Stimulated activated naive B cell treated with anti-CD40 and anti-IgM and Interleukin-4, amounts not matched to agents 10 μg/mL and 1 μg/mL and 100 μg/mL, for 72 hours (primary cell): ENCODE data around the gene C5orf58.
A peak's percentile ranks its signal among the peaks of the same experiment; 100 is the strongest.

Experiments used
- ATAC-seq, 2 donors: fragments of 150-1000 bp; cut with Tn5 transposase; replicated peaks; 2 replicates each; pipeline ENCODE4 v1.10.0; 2021; ENCODE audit warnings: moderate library complexity in 1 of 2
- DNase-seq: peaks from one replicate; pipeline ENCODE4 v3.0.0; 2021
- H3K27ac Mint-ChIP-seq: one replicate; pipeline ENCODE4 v1.8.0; 2022; ENCODE audit warnings: mild to moderate bottlenecking, mixed read lengths
- H3K27me3 Mint-ChIP-seq, 2 donors: one replicate each; pipeline ENCODE4 v1.8.0; 2022; ENCODE audit warnings: mixed read lengths in 2 of 2
- H3K36me3 Mint-ChIP-seq, 2 donors: one replicate each; pipeline ENCODE4 v1.8.0; 2022; ENCODE audit warnings: mixed read lengths in 2 of 2, mild to moderate bottlenecking in 1 of 2
- H3K4me1 Mint-ChIP-seq, 2 donors: one replicate each; pipeline ENCODE4 v1.8.0; 2022; ENCODE audit warnings: mixed read lengths in 2 of 2, mild to moderate bottlenecking in 1 of 2
- H3K4me3 Mint-ChIP-seq, 2 donors: one replicate each; pipeline ENCODE4 v1.8.0; 2022; ENCODE audit warnings: mild to moderate bottlenecking in 2 of 2, mixed read lengths in 2 of 2, moderate library complexity in 1 of 2
- H3K9me3 Mint-ChIP-seq, 2 donors: one replicate each; pipeline ENCODE4 v1.8.0; 2022; ENCODE audit warnings: mixed read lengths in 2 of 2, mild to moderate bottlenecking in 1 of 2

Gene C5orf58

GRCh38 chr5:170256571-170256970 lies 23.8 kb downstream of the C5orf58 start:
- no peaks in the 10 kb centered on the region for H3K27me3 Mint-ChIP-seq
- no peak overlapping the region for H3K4me3 Mint-ChIP-seq
- no peak for ATAC-seq
- peaks cover 12 to 43% of the 10 kb centered on the region in 2 donors for H3K36me3 Mint-ChIP-seq
- no peaks in the 10 kb centered on the region for H3K9me3 Mint-ChIP-seq
- no peaks in the 10 kb centered on the region for H3K4me1 Mint-ChIP-seq
- DNase-seq: no peak
- no peak overlapping the region for H3K27ac Mint-ChIP-seq

DNA sequence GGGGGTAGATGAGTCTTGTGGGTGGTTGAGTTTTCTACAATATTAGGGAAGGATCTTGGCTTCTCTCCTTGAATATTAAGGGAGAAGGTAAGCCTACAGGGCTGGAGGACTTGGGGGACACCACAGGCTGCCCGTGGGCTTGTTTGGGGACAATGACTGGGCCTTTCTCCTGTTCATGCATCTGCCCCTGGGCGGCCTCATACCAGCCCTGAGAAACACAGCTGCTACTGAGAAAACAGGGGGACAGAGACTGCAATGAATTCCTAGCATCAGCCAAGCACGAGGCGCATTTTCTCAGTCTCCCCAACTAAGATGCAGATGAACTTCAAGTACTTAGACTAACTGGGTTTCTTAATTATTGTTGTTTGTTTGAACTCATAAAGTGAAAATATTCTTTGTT lies 24.6 kb downstream of the C5orf58 start:
- no peaks in the 10 kb centered on the region for H3K27me3 Mint-ChIP-seq
- H3K36me3 Mint-ChIP-seq: peaks cover 14 to 44% of the 10 kb centered on the region in 2 donors
- no peak overlapping the region for H3K4me3 Mint-ChIP-seq
- H3K9me3 Mint-ChIP-seq: no peaks in the 10 kb centered on the region
- ATAC-seq: no peak
- H3K27ac Mint-ChIP-seq: peak overlapping the region; percentile 62
- no peak for DNase-seq
- H3K4me1 Mint-ChIP-seq: no peaks in the 10 kb centered on the region

- H3K4me1 Mint-ChIP-seq: no peaks in the 10 kb centered on the region
- H3K27me3 Mint-ChIP-seq: no peaks in the 10 kb centered on the region
- H3K9me3 Mint-ChIP-seq: no peaks in the 10 kb centered on the region
- no peak overlapping the region for H3K4me3 Mint-ChIP-seq
- H3K36me3 Mint-ChIP-seq: peaks cover 14 to 39% of the 10 kb centered on the region in 2 donors
- no peak for ATAC-seq
- DNase-seq: no peak
- no peak overlapping the region for H3K27ac Mint-ChIP-seq
Measured at GRCh38 chr5:170261528-170262043, 28.8 kb downstream of the C5orf58 start.

DNA sequence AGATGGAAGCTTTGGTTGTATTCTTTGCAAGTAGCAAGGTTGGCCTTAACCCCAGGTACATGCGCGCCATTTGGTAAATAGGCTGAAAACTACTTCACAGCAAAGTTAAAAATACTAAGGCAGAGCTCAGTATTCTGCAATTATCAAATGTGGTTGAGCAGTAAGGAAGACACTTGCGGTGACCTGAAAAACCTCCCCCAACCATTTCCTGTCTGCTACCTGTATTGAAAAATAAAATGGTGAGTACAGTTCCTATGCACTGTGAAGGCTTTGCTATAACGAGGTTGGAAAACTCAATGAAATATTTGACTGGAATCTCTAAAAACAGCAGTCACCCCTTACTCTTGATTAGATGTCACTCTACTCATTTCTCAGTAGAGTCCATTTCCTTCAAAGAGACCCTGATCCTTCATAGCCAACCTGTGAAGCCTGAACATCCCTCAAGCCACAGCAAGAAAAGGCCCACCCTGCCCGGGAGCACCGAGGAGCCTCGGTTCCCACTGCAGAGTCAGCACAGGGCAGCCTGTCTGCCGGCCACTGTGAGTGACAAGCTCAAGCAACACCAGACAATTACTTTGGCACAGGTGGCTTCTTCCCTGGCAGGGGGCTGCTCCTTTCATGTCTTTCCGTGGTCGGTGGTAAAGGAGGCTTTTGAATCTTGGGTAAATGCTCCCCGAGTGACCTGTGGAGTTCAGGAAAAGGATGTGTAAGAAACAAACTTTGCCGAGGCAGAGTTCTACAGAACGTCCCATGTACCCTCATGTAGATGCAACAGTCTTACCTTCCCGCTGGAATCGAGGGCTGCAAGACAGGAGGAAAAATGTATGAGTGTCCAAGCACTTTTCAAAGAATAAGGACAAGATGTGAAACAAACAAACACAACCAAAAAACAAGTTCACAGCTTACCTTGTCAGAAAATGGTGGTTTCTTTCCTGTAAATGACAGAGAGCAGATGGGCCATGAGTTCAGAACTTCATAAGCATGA lies 29.6 kb downstream of the C5orf58 start:
- H3K4me1 Mint-ChIP-seq: peaks cover 0 to 4% of the 10 kb centered on the region in 2 donors
- DNase-seq (no peak), ATAC-seq (no peak)
- H3K27ac Mint-ChIP-seq: no peak overlapping the region
- H3K36me3 Mint-ChIP-seq: peaks cover 12 to 33% of the 10 kb centered on the region in 2 donors
- H3K9me3 Mint-ChIP-seq: no peaks in the 10 kb centered on the region
- H3K4me3 Mint-ChIP-seq: no peak overlapping the region
- H3K27me3 Mint-ChIP-seq: peaks cover 0 to 6% of the 10 kb centered on the region in 2 donors

DNA sequence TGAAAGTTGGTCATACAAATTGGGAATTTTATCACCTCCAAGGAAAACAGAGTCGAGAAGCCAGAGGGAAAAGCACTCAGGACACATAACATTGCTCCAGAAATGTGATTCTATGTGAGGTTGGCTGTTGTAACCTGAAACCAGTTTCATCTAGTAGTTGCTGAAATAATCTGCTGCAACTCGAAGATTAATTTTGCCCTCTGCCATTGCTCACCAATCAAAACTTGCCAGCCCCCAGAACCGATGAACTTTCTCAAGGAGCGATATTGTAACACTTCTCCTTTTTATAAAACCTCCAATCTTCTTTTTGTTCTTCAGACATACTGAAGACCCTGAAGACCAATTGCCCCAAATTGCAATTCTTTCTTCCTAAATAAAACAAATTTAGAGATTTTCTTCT lies 31.1 kb downstream of the C5orf58 start:
- Mint-ChIP-seq H3K36me3 (peaks cover 12 to 33% of the 10 kb centered on the region in 2 donors), H3K4me3 (no peak overlapping the region), H3K27me3 (peaks cover 0 to 10% of the 10 kb centered on the region in 2 donors), H3K4me1 (peaks cover 9 to 17% of the 10 kb centered on the region in 2 donors), H3K9me3 (no peaks in the 10 kb centered on the region), H3K27ac (no peak overlapping the region)
- no peak for DNase-seq
- ATAC-seq: no peak

DNA sequence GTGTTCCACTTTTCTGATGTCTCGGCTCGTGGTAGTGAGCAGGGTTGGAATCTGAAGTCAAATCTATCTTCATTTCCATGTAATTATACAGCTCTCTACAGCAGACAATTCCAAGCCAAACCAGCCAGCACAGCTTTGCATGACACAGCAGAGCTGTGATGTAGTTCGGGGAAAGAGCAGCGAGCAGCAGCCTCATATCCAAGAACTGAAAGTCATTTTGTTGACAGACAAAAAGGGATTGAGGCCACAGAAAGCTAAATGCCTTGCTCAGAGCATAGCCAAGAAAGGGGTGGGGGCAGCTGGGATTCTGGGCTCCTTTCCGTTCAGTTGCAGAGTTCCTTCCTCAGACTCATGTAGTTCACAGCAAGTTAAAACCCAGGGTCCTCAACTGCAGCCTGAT lies 32.7 kb downstream of the C5orf58 start:
- Mint-ChIP-seq H3K4me1 (peaks cover 15 to 19% of the 10 kb centered on the region in 2 donors), H3K36me3 (peaks cover 9 to 30% of the 10 kb centered on the region in 2 donors), H3K27me3 (peaks cover 0 to 10% of the 10 kb centered on the region in 2 donors), H3K9me3 (no peaks in the 10 kb centered on the region), H3K4me3 (no peak overlapping the region), H3K27ac (no peak overlapping the region)
- ATAC-seq (no peak), DNase-seq (no peak)

- DNase-seq: no peak
Measured at GRCh38 chr5:170266570-170267381, 34.0 kb downstream of the C5orf58 start.

GRCh38 chr5:170267431-170268152 lies 34.8 kb downstream of the C5orf58 start:
- Mint-ChIP-seq H3K4me1 (peaks cover 18 to 19% of the 10 kb centered on the region in 2 donors), H3K27me3 (peaks cover 0 to 10% of the 10 kb centered on the region in 2 donors), H3K27ac (peak overlapping the region; percentile 56), H3K9me3 (no peaks in the 10 kb centered on the region), H3K36me3 (peaks cover 9 to 29% of the 10 kb centered on the region in 2 donors), H3K4me3 (peak overlapping the region in 1 of 2 donors; percentile 14)
- ATAC-seq (peak; percentile 96), DNase-seq (peak; percentile 64)

More at GRCh38 chr5:170266570-170267381, 34.0 kb downstream of the C5orf58 start:
- Mint-ChIP-seq H3K36me3 (peaks cover 9 to 27% of the 10 kb centered on the region in 2 donors), H3K9me3 (no peaks in the 10 kb centered on the region), H3K27me3 (peaks cover 0 to 10% of the 10 kb centered on the region in 2 donors), H3K4me1 (peaks cover 18 to 19% of the 10 kb centered on the region in 2 donors), H3K4me3 (no peak overlapping the region), H3K27ac (no peak overlapping the region)
- ATAC-seq: no peak

DNA sequence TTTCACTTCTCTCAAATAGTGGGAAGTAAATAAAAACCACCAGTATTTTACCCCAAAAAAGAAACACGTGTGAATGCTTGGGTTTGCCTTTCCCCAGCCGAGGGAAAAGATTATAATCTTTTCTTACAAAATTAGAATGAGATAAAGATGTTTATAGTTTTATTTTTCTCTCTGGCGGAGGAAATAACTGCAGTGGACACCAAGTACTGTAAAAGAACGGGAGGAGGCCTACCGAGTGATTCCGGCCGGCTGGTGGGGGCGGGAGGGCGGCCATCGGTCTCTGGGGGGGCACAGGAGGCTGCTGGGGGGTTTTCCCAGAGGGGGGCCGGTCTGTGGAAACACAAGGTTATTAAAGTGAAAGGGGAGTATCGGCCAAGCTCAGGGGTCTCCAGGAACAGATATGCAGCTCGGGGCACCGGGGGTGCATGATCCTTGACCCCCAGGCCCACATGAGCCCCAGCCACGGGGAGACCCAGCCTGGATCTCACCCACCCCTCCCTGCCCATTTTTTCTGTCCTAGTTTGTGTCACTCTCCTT lies 35.4 kb downstream of the C5orf58 start:
- peaks cover 6 to 26% of the 10 kb centered on the region in 2 donors for H3K36me3 Mint-ChIP-seq
- ATAC-seq: no peak
- H3K27me3 Mint-ChIP-seq: peaks cover 0 to 10% of the 10 kb centered on the region in 2 donors
- peaks cover 18 to 19% of the 10 kb centered on the region in 2 donors for H3K4me1 Mint-ChIP-seq
- H3K4me3 Mint-ChIP-seq: peak overlapping the region in 1 of 2 donors; percentile 14
- no peak for DNase-seq
- no peaks in the 10 kb centered on the region for H3K9me3 Mint-ChIP-seq
- H3K27ac Mint-ChIP-seq: no peak overlapping the region

DNA sequence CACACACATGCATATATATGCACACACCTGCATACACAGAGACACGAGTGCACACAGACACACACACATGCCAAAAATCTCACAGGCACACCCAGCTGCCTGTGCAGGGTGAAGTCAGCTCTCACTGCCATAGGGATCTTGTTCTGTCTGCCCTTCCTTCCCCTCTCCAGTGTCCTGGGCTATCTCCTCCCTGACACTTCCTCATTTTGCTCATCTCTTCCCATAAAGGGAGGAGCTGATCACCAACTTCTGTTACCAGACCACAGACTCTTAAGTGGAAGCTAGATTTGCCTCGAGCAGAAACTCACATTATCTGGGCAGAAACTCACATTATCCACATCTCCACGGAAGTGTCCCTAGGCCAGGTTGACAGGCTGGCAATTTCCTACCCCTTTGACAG lies 36.1 kb downstream of the C5orf58 start:
- Mint-ChIP-seq H3K4me3 (no peak overlapping the region), H3K27ac (no peak overlapping the region), H3K4me1 (peaks cover 18 to 19% of the 10 kb centered on the region in 2 donors), H3K9me3 (no peaks in the 10 kb centered on the region), H3K36me3 (peaks cover 6 to 26% of the 10 kb centered on the region in 2 donors), H3K27me3 (peaks cover 0 to 10% of the 10 kb centered on the region in 2 donors)
- DNase-seq (no peak), ATAC-seq (peak; percentile 33 to 42)

DNA sequence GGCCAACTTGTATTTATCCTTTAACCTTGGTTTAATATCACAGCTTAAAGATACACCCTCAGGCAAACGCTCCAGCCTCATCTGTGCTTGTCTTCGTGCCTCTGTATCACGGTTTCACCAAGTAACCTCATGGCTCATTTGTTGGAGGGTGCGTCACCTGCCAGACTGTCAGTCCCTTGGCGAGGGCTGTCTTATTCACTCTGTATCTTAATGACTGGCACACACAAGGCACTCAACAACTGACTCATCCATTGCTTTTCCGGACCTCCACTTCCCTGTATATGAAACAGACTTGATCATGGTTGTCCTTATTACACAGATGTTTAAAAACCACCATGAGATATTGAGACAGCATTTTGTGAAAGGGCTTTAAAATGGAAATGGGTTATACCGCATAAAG lies 36.8 kb downstream of the C5orf58 start:
- peaks cover 10 to 26% of the 10 kb centered on the region in 2 donors for H3K36me3 Mint-ChIP-seq
- H3K27ac Mint-ChIP-seq: no peak overlapping the region
- ATAC-seq: no peak
- peaks cover 0 to 10% of the 10 kb centered on the region in 2 donors for H3K27me3 Mint-ChIP-seq
- DNase-seq: no peak
- no peaks in the 10 kb centered on the region for H3K9me3 Mint-ChIP-seq
- peaks cover 23 to 26% of the 10 kb centered on the region in 2 donors for H3K4me1 Mint-ChIP-seq
- no peak overlapping the region for H3K4me3 Mint-ChIP-seq

- H3K4me3 Mint-ChIP-seq: no peak overlapping the region
- H3K27me3 Mint-ChIP-seq: peaks cover 0 to 10% of the 10 kb centered on the region in 2 donors
- DNase-seq (no peak), ATAC-seq (no peak)
- H3K4me1 Mint-ChIP-seq: peaks cover 27 to 35% of the 10 kb centered on the region in 2 donors
- no peaks in the 10 kb centered on the region for H3K9me3 Mint-ChIP-seq
- H3K36me3 Mint-ChIP-seq: peaks cover 11 to 27% of the 10 kb centered on the region in 2 donors
- H3K27ac Mint-ChIP-seq: no peak overlapping the region
Measured at GRCh38 chr5:170270293-170271069, 37.7 kb downstream of the C5orf58 start.
